ENCODE measurements around the gene PRR15L. TPM values are rescaled to one million over a fixed set of nuclear protein-coding genes. Genes with fewer than 3 reads are reported as not detected.

The PRR15L gene
- total and polyA plus RNA-seq, 2 of the 8 experiments (the other 6 are each of a cell fraction or from before 2014, with no cell fraction given) = 0.26 to 1.1 TPM

DNA sequence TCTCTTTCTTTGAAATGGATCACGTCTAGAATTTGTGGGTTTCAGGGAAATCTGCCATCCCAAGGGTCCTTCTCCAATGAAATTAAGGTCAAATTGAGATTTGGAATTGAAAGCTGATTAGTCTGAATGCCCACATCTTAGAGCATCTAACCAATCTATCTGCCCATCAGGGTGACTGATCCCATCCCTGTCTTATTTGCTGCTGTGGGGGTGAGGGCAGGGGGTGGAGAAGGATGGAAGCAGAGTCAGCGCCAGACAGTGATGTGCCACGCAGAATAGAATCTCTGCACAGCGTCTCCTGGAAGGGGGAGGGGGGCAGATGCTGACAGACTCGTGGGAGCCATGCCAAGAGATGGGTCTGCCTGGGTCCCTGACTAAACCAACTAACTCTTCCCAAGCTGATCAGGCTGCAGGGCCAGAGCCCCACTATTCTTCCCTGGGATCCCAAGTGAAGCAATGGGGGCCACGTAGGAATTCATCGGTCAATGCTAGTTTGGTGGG, 45.3 kb upstream of the PRR15L start:
- FAIRE-seq (no peak), DNase-seq (ENCODE audit: low read depth in 1 of 2, low spot score in 2 of 2) (no peak)
- no peaks in the 10 kb centered on the region for H3K79me1 ChIP-seq (ENCODE audit: low read depth, low read length)
- 10% methylated on average over 7 of the region's 7 CpGs; no CpG with 5 or more reads in 1 of the 2 experiments for WGBS, 2 experiments (ENCODE audit: extremely low coverage in 1 of 2, insufficient coverage in 1 of 2, insufficient read length in 1 of 2, insufficient replicate concordance in 2 of 2, low coverage in 1 of 2, low lambda C conversion rate in 2 of 2, missing lambda C conversion rate in 1 of 2)
- peak overlapping the region; percentile 92; the same call in 1 of the 2 replicates for H2BK5ac ChIP-seq (ENCODE audit: low read depth, low read length)
- no peaks in the 10 kb centered on the region for H3K27me3 ChIP-seq (replicated peaks in 1 of 4; ENCODE audit: control insufficient read depth in 3 of 4, extremely low read depth in 1 of 4, insufficient read depth in 3 of 4, low read length in 3 of 4)
- peak overlapping the region; percentile 88 for H4K5ac ChIP-seq (ENCODE audit: insufficient read length, low read depth, low read length)
- no peak overlapping the region for H2AFZ ChIP-seq (ENCODE audit: low read length)
- H3K27ac ChIP-seq (ENCODE audit: low read depth, low read length) = peak overlapping the region; percentile 68
- H3K18ac ChIP-seq (ENCODE audit: extremely low read depth, low read length) = peak overlapping the region; percentile 80; the same call in 1 of the 2 replicates
- peak overlapping the region; percentile 62 for H3K56ac ChIP-seq (replicated peaks; ENCODE audit: insufficient read length, low read depth, low read length)
- H3K79me2 ChIP-seq (ENCODE audit: control insufficient read depth in 1 of 2, insufficient read depth in 2 of 2, low read length in 2 of 2) = no peaks in the 10 kb centered on the region
- ChIA-PET POLR2A (ENCODE audit: partially characterized antibody) (interaction anchor here (0.8 to 4.1 kb wide), 6 partner anchors 8 to 51 kb away, joined by 3 to 19 read pairs (median 6); no protein-coding TSS in a partner anchor), CTCF (ENCODE audit: partially characterized antibody) (interaction anchor here (0.6 to 27.8 kb wide), 15 partner anchors 8 to 611 kb away, joined by 3 to 493 read pairs (median 6); partner anchors contain the start of genes CDK5RAP3, PNPO and PRR15L)
- no peak overlapping the region for H4K8ac ChIP-seq (ENCODE audit: extremely low read depth, insufficient read depth, low read length)
- no peaks in the 10 kb centered on the region for H4K20me1 ChIP-seq (replicated peaks in 1 of 2; ENCODE audit: control insufficient read depth in 1 of 2, insufficient read depth in 2 of 2, low read length in 2 of 2)
- peaks cover 18 to 41% (median 28%) of the 10 kb centered on the region in 4 experiments for H3K4me1 ChIP-seq (replicated peaks in 1 of 4; ENCODE audit: control insufficient read depth in 3 of 4, insufficient read depth in 4 of 4, low read length in 3 of 4)
- 0 out of 2 replicates have a peak, but pooled peaks cover 2% of the 10 kb centered on the region for H3K23me2 ChIP-seq (ENCODE audit: low read depth, low read length)
- peak overlapping the region; percentile 7 for H3K23ac ChIP-seq (ENCODE audit: insufficient read length)
- peak overlapping the region; percentile 95; the same call in 1 of the 2 replicates for H2BK15ac ChIP-seq (ENCODE audit: low read length)
- H3K4ac ChIP-seq (replicated peaks; ENCODE audit: insufficient read length, low read depth, low read length) = peak overlapping the region; percentile 91
- H3K9me3 ChIP-seq (ENCODE audit: insufficient read depth in 2 of 2, low read depth in 1 of 2, low read length in 1 of 2) = no peaks in the 10 kb centered on the region
- H3K14ac ChIP-seq (ENCODE audit: insufficient read length) = no peak overlapping the region
- peak overlapping the region; percentile 94 for H2BK20ac ChIP-seq (ENCODE audit: low read length)
- H3K4me2 ChIP-seq (ENCODE audit: insufficient read depth in 1 of 2, low read depth in 2 of 2, low read length in 2 of 2) = peak overlapping the region; percentile 57 to 76; a peak in 3 of 4 replicates
- no peak overlapping the region for H2AK5ac ChIP-seq (ENCODE audit: low read depth, low read length)
- no peaks in the 10 kb centered on the region for H3K36me3 ChIP-seq (ENCODE audit: control insufficient read depth in 2 of 4, insufficient read depth in 4 of 4, low read length in 3 of 4)
- H4K91ac ChIP-seq (replicated peaks; ENCODE audit: insufficient read length, low read length) = peak overlapping the region; percentile 98
- peak overlapping the region; percentile 98; the same call in 1 of the 2 replicates for H2BK12ac ChIP-seq (ENCODE audit: low read depth, low read length)
- peak overlapping the region in 1 of 4 experiments; percentile 12; a peak in 3 of 8 replicates for H3K4me3 ChIP-seq (ENCODE audit: extremely low read depth in 1 of 4, insufficient read depth in 2 of 4, low read depth in 3 of 4, low read length in 4 of 4)
- H2BK120ac ChIP-seq (replicated peaks; ENCODE audit: low read depth, low read length) = peak overlapping the region; percentile 97
- H3K9ac ChIP-seq (replicated peaks in 1 of 4; ENCODE audit: extremely low read depth in 1 of 4, low read depth in 3 of 4, low read length in 3 of 4) = peak overlapping the region in 3 of 4 experiments; percentile 3 to 36 (median 35); a peak in 3 of 7 replicates
- TF ChIP-seq HDAC2 (IDR thresholded peaks at IDR 0.05; ENCODE audit: borderline replicate concordance in 1 of 2, low read depth in 2 of 2, low read length in 2 of 2) (no peak), GTF2F1 (IDR thresholded peaks at IDR 0.05; ENCODE audit: borderline replicate concordance, low read depth, low read length) (no peak), TEAD4 (IDR thresholded peaks at IDR 0.05; ENCODE audit: low read depth, low read length) (no peak), MAX (IDR thresholded peaks at IDR 0.05) (no peak), JUND (IDR thresholded peaks at IDR 0.05; ENCODE audit: low read length) (no peak), ZNF274 (IDR thresholded peaks at IDR 0.05; ENCODE audit: borderline replicate concordance, extremely low read depth, low read length) (no peak), CHD2 (IDR thresholded peaks at IDR 0.05; ENCODE audit: low read length) (no peak), ASH2L (IDR thresholded peaks at IDR 0.05; ENCODE audit: low read length) (no peak), SIX5 (IDR thresholded peaks at IDR 0.05; ENCODE audit: low read depth, low read length) (no peak), RAD21 (IDR thresholded peaks at IDR 0.05 in 1 of 2, conservative IDR thresholded peaks at IDR 0.05 in 1 of 2; ENCODE audit: low read depth in 2 of 2, low read length in 2 of 2) (no peak), CBX8 (IDR thresholded peaks at IDR 0.05; ENCODE audit: borderline replicate concordance, low read depth, low read length) (no peak), RBBP5 (IDR thresholded peaks at IDR 0.05; ENCODE audit: borderline replicate concordance, low read depth, low read length) (no peak)

Data from H1 (cell line).